ENCODE results near the gene SEPTIN11.

The SEPTIN11 gene

GRCh38 chr4:76980261-76980660 lies 30.7 kb downstream of the SEPTIN11 start:
- DNase-seq (ENCODE audit: low spot score): no peak

- DNase-seq (ENCODE audit: low spot score): no peak
Observed at GRCh38 chr4:76981644-76982043, 32.1 kb downstream of the SEPTIN11 start.

DNA sequence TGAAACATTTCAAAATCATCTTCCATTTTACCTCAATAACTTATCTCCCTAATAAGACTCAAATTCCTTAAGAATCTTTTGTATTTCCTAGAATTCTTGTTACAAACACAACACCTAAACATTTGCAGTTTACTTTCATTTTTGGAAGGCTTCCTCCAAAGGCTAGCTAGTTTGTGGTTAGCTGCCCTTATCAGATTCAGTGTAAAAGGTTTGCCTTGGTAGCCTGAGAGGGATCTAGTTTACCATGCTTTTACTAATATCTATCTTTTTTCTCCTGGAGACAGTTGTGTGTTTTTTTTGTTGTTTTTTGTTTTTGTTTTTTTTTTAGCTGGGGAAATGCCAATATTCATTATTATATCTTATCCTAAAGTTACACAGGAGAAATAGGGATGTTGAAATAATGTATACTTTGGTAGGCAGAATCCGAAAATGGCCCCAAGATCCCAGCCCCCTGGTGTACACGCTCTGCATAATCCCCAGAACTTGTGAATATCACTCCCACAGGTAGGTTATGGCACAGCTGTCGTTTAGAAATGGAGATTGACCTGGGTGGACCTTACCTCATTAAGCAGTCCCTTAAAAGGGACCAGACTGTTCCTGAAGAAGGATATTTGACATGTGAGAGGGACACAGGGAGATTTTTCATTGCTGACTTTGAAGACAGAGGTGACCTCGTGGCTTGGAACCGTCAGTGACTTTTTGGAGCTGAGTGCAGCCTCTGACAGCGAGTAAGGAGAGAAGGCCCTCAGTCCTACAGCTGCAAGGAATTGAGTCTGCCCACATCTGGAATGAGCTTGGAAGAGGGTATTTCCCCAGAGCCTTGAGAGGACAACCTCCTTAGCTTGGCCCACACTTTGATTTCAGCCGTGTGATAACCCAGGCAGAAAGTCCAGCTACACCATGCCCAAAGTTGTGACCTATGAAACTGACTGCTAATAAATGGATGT lies 33.4 kb downstream of the SEPTIN11 start:
- no peak for DNase-seq (ENCODE audit: low spot score)

DNA sequence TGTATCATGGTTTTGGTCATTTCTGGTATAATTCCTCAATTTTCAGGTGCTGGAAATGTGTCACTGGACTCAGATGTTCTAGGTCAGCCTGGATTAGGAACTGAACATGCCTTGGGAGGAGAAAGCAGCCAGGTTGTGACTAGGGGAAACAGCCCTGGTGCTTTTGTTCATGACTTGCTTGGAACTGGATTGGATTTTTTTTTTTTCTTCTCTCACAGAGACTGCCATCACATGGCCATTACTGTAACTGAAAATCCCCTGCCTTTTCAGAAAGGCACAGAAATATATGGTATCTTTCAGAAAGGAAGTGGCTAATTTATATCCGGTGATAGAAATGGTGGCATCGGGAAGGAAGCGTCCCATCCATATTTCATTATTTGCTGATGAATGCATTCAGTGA lies 34.6 kb downstream of the SEPTIN11 start:
- DNase-seq (ENCODE audit: low spot score): peak; percentile 28

DNA sequence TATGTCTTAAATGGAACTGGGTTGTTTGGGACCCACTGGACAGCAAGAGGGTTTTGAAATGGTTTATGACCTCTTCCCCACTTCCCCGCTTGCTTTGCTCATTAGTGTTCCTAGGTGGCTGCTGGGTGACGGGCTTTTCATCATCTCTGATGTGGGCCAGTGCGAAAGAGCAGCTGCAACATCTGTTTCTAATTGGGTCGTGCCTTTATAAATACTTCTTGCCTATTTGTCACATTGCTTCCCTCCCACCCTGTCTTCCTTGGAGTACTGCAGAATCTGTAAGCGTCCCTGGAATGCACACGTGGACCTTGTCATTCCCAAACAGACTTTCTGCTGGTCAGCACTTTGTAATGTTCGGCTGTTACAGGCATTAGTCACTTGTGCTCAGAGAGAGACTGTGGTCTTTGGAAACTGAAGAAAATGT lies 35.2 kb downstream of the SEPTIN11 start:
- no peak for DNase-seq (ENCODE audit: low spot score)

GRCh38 chr4:76987153-76987591 lies 37.6 kb downstream of the SEPTIN11 start:
- DNase-seq (ENCODE audit: low spot score): no peak

- no peak for DNase-seq (ENCODE audit: low spot score)
Observed at GRCh38 chr4:76987685-76988084, 38.1 kb downstream of the SEPTIN11 start.

DNA sequence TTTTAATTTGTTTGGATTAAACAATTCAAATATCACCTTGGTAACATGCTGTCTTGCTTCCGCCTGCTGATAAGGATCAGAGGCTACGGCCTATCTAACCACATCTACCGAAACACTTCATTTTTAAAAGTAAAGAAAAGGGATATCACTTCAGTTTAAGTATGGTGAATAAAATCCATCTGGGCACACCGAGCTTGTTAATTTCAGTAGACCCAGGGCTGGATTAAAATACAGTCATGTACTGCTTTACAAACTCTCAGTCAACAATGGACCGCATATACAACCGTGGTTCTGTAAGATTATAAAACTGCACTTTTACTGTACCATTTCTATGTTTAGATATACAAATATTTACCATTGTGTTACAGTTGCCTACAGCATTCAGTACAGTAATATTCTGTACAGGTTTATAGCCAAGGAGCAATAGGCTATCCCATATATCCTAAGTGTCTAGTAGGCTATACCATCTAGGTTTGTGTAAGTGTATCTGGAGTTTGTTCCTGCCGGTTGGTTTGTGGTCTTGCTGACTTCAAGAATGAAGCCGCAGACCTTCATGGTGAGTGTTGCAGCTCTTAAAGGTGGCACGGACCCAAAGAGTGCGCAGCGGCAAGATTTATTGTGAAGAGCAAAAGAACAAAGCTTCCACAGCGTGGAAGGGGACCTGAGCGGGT lies 40.0 kb downstream of the SEPTIN11 start:
- DNase-seq (ENCODE audit: low spot score): no peak

DNA sequence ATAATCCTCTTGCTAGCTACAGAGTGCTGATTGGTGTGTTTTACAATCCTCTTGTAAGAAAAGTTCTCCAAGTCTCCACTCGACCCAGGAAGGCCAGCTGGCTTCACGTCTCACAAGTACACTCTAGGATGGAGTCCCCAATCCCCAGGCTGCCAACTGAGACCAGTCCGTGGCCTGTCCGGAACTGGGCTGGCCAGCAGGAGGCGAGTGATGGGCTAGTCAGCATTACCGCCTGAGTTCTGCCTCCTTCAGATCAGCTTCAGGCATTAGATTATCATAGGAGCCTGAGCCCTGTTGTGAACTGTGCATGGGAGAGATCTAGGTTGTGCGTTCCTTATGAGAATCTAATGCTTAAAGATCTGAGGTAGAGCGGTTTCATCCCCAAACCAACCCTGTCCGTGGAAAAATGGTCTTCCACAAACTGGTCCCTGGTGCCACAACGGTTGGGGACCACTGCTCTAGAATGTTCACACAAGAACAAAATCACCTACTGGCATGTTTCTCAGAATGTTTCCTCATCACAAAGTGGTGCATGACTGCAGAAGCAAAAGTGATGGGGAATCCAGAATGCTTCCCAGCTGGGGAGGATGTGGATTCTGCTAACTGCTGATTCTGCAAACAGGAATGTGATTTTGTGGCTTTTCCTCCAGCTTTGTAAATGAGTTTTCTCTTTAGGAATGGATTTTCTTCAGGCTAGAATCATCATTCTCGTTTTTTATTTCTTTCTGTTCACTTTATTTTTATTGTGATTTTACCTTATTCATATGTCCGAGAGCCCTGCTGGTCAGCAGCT lies 40.9 kb downstream of the SEPTIN11 start:
- no peak for DNase-seq (ENCODE audit: low spot score)

DNA sequence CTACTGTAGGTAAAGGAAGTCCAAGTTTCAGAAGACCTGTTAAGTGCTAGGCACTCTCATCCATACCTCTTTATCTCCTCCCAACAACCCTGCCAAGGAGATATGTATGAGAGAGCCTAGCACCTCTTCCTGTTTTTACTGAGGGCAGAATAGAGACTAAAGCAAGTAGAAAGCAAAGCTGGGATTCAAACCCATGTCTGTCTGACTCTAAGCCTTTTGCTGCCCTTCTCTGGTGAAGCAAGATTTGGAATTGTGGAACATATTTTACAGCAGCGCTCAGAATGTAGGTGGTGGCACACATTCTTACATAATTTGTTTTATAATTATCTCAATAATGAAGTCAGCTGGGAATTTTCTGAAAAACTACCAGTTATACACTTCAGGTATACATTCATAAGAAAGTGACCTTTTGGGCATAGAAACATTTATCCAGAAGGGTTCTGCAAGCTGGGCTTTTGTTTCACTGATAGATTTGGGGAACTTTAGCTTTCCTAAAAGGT lies 41.7 kb downstream of the SEPTIN11 start:
- no peak for DNase-seq (ENCODE audit: low spot score)

DNA sequence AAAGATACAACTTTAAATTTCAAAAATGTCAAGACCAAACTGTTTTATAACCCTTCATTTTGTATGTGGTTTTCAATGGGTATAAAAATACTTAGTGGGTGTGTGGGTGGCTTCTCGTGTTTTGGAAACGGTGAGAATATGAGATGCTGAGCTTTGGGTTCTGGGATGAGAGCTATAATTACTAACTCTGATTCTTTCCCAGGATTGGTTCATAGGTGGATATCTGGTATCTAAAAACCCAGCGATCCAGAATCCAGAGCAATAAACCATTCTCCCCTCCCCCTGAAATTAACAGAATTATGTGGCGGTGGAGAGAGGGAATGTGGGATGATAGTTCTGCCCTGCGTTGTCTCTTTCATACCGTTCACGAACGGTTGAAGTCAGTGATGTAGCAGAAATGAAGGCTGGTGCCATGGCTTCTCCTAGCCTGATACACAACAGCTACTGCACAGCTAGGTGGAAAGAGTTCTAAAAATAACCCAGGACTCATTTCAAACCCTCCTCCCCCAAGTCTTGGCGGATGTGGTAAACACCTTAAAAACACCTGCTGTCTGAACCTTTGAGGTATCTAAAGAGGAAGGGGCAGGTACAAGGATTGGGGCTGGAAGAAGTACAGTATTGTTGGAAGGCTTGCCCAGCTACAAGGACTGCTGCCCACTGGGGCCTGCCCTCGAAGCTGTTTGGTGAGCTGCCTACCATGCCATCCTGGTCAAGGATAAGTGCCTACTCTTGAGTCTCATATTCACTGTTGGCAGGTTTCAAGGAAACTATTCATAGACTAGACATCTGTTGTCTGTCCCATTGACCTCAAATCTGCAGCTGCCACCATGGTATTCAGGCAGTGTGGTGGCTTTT lies 44.5 kb downstream of the SEPTIN11 start:
- peak; percentile 7 for DNase-seq (ENCODE audit: low spot score)

DNA sequence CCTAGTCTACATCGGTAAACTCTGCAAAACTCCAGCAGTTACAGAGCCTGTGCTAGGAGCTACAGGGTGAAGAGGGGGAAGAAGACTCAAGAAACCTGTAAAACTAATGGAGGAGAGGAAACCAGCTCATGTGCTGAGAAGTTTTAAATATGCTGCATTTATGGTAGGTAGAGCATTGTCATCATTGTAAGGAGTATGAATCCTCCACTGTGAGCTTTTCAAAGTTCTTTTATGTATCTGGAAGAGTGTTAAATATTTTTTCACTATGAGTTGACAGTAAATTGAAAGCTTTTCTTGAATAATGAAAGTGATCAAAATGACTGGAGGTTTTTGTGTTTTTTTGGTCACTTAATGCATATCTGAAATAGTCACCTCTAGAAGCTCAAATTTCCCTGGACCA lies 46.2 kb downstream of the SEPTIN11 start:
- no peak for DNase-seq (ENCODE audit: low spot score)

GRCh38 chr4:76996445-76996844 lies 46.9 kb downstream of the SEPTIN11 start:
- DNase-seq (ENCODE audit: low spot score): no peak

- no peak for DNase-seq (ENCODE audit: low spot score)
Observed at GRCh38 chr4:76997077-76997476, 47.5 kb downstream of the SEPTIN11 start.

GRCh38 chr4:76997532-76997931 lies 48.0 kb downstream of the SEPTIN11 start:
- DNase-seq (ENCODE audit: low spot score): no peak

- no peak for DNase-seq (ENCODE audit: low spot score)
Observed at GRCh38 chr4:76998251-76998901, 48.8 kb downstream of the SEPTIN11 start.
